ENCODE measurements around the gene AK1. TPM values are rescaled to one million over a fixed set of nuclear protein-coding genes. Genes with fewer than 3 reads are reported as not detected.

AK1 gene, protein sequence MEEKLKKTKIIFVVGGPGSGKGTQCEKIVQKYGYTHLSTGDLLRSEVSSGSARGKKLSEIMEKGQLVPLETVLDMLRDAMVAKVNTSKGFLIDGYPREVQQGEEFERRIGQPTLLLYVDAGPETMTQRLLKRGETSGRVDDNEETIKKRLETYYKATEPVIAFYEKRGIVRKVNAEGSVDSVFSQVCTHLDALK
- 23.6 and 37.9 TPM in 2 replicates for total RNA-seq

DNA sequence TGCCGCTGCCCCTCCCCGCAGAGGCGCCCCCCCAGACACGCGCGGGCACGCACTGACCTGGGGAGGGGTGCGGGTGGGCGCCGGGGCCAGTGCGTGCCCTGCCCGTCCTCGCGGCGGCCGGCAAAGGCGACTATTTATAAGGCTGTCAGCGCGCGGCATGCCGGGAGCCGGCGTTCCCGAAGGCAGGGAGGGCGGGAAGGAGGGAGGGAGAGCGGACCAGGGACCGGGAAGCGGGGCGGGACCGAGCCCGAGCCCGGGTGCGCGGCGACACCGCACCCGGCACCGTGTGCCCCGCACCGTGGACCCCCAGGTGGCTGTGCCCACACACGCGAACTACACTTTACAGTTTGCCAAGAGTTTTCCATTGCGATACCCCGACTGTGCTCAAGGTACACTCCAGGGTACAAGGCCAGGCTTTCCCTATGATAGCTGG, at the start of gene AK1:
TSS of gene AK1 (minus strand) at position 110 of the 433 bp plus-strand sequence. CDS start 3,058 bp downstream, outside the sequence.

DNA sequence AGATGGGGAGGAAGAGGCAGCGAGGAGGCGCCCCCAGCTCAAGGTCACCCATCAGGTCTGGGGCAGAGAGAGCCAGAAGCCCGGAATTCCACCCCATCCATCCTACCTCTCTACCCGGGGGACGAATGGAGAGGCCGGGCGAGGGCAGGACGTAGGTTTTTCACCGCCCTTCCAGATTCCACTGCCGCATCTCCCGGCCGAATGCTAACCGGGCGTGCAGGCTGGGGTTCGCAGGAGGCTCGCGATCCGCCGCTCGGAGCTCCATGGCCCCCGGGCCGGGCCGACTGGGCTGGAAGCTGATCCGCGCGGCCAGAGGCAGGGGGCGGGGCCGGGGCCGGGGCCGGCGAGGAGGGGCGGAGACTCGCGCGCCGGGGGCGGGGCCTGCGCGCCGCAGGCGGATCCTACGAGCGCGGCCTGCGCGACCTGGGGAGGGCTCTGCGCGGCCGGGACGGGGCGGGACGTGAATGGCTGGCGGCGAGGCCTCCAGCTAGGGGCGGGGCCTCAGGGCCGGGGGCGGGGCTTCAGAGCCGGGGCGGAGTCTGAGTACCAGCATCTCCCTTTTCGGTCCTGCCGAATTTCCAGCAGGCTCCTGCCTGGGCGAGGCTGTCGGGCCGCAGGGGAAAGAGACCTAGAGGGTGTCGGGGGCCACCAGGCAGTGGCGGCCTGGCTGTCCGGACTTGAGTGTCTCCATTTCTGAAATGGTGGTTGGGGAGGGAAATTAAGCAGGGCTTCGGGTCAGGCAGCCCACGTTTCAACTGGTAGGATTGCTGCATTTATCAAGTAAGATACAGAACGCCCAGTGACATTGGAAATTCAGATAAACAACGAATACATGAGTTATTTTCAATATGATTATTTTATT, 39.5 kb upstream of the AK1 start, which contains the start of gene ST6GALNAC4:
TSS of gene ST6GALNAC4 (minus strand) at position 322 of the 862 bp plus-strand sequence. CDS start 622 bp downstream, outside the sequence.

DNA sequence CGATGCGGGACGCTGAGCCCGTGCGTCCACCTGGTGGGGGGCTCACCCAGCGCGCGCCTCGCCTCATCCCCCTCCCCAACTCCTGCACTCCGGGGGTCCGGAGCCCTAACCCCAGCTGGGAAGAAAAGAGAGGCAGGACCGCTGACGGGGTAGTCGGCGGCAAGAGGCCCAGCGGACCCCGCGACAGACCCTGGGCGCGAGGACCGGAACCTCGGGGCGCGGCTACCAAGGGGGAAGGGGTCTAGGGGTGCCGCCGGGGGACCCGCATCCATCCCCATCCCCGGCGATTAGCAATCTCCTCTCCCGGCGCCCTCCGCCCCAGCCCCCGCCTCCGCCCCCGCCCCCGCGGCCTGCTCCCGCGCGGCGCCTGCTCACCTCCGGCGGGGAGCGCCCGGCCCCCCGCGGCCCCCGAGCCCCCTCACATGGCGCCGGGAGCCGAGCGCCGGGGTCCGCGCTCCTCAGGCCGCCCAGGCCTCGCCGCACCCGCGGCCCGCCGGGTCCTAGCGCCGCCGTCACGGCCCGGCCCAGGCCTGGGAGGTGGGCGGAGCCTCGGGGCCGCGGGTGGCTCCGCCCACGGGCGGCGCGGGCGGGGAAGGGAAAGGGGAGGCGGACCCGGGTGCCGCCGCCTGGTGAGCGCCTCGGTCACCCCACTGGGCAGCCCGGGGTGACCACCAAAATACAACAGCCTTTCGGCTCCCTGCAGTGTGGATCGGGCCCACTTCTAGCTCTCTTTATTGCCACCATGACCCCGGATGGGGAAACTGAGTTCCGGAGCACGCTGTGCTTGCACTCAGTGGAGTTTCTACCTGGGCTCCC, 21.9 kb upstream of the AK1 start, which contains the start of gene ST6GALNAC6:
TSS of gene ST6GALNAC6 (minus strand) at position 476 of the 816 bp plus-strand sequence. CDS start 1,622 bp downstream, outside the sequence.

DNA sequence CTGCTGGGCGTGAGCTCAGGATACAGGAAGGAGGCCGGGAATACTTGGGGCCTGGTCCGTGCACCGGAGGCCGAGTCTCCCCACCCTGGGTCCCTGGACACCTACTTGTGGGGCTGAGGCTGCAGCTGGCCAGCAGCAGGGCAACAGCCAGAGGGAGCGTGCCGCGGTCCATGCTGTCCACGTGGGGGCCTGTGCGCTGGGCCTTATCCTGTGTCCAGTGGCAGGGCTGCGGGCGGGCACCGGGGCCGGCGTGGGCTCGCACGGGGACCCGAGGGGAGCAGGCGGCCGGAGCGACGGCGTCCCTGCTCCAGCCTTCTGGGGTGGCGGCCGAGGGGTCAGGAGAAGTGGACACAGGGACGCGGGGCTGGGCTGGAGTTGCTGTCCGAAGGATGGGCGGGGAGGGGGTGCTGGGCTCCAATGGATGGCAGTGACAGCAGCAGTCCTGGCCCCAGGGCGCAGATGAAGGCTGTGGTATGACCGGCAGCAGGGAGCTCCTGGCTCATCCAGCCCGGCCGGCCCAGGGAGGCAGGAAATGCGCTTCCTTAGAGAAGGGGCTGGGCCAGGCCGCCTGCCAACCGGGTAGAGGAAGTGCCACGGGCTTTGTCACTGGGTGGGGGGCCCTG, 23.2 kb downstream of the AK1 start, which contains the start of gene ENG:
TSS of gene ENG (minus strand) at position 475 of the 623 bp plus-strand sequence. CDS start at position 172, 303 bp downstream.

Other genes starting within 250 kb of the AK1 start
- not detected in 2 replicates for gene CFAP157, start 170.7 kb downstream of the AK1 start, total RNA-seq
- gene PTRH1, start 162.0 kb downstream of the AK1 start, total RNA-seq: 19.2 and 34.0 TPM in 2 replicates
- not detected in 2 replicates for gene TTC16, start 161.6 kb downstream of the AK1 start, total RNA-seq
- gene TOR2A, start 142.4 kb downstream of the AK1 start, total RNA-seq: 4.8 and 5.5 TPM in 2 replicates
- under 0.01 TPM in 2 replicates for gene SH2D3C, start 99.0 kb downstream of the AK1 start, total RNA-seq
- gene CDK9, start 91.6 kb downstream of the AK1 start, total RNA-seq: 40.1 and 42.2 TPM in 2 replicates
- gene FPGS, start 74.8 kb downstream of the AK1 start, total RNA-seq: 86.3 and 124 TPM in 2 replicates
- 0.48 and 0.85 TPM in 2 replicates for gene ENG, start 23.0 kb downstream of the AK1 start, total RNA-seq
- 23.0 and 26.3 TPM in 2 replicates for gene ST6GALNAC6, start 21.9 kb upstream of the AK1 start, total RNA-seq
- gene ST6GALNAC4, start 39.4 kb upstream of the AK1 start, total RNA-seq: 32.0 and 37.7 TPM in 2 replicates
- gene PIP5KL1, start 53.1 kb upstream of the AK1 start, total RNA-seq: 3.8 and 6.0 TPM in 2 replicates
- 12.0 and 13.6 TPM in 2 replicates for gene DPM2, start 60.2 kb upstream of the AK1 start, total RNA-seq
- 7.7 and 8.5 TPM in 2 replicates for gene EEIG1, start 103.3 kb upstream of the AK1 start, total RNA-seq
- gene NAIF1, start 189.6 kb upstream of the AK1 start, total RNA-seq: 9.2 and 10.1 TPM in 2 replicates
- 9.4 and 22.2 TPM in 2 replicates for gene SLC25A25, start 190.6 kb upstream of the AK1 start, total RNA-seq

Data from tracheal epithelial cell (primary cell).